ENCODE data around the gene MDH1B. TPM values are rescaled to one million over a fixed set of nuclear protein-coding genes. Genes with fewer than 3 reads are reported as not detected.

Gene MDH1B
- total RNA-seq, 1 experiment from 2014 or later = 1.9 TPM

GRCh38 chr2:206713746-206714145 lies 51.4 kb downstream of the MDH1B start (continued):
- TF ChIP-seq AFF4 (CRISPR knock-in tag; IDR thresholded peaks at IDR 0.05; ENCODE audit: borderline replicate concordance) (no peak), ZNF425 (CRISPR knock-in tag; conservative IDR thresholded peaks at IDR 0.05) (no peak)

GRCh38 chr2:206708286-206708685 lies 56.8 kb downstream of the MDH1B start:
- Mint-ChIP-seq H3K27me3 (ENCODE audit: low read depth) (no peaks in the 10 kb centered on the region), H3K27ac (no peak overlapping the region), H3K9me3 (no peaks in the 10 kb centered on the region), H3K4me3 (no peak overlapping the region), H3K36me3 (no peaks in the 10 kb centered on the region), H3K4me1 (peaks cover 4% of the 10 kb centered on the region)
- DNase-seq (ENCODE audit: low spot score) = no peak
- no peak for ATAC-seq
- CTCF ChIA-PET = no interaction called here
- TF ChIP-seq ZNF138 (CRISPR knock-in tag; conservative IDR thresholded peaks at IDR 0.05) (no peak), FOXP1 (CRISPR knock-in tag; IDR thresholded peaks at IDR 0.05; ENCODE audit: borderline replicate concordance) (no peak), SMAD4 (CRISPR knock-in tag; IDR thresholded peaks at IDR 0.05) (no peak), USF1 (CRISPR knock-in tag; IDR thresholded peaks at IDR 0.05) (no peak), MYBL2 (CRISPR knock-in tag; IDR thresholded peaks at IDR 0.05) (no peak), ZBTB21 (CRISPR knock-in tag; IDR thresholded peaks at IDR 0.05; ENCODE audit: borderline replicate concordance) (no peak), ZNF121 (CRISPR knock-in tag; IDR thresholded peaks at IDR 0.05) (no peak), PRDM15 (CRISPR knock-in tag; IDR thresholded peaks at IDR 0.05) (no peak), ZNF512 (CRISPR knock-in tag; IDR thresholded peaks at IDR 0.05; ENCODE audit: borderline replicate concordance) (no peak), SP1 (CRISPR knock-in tag; conservative IDR thresholded peaks at IDR 0.05) (no peak), HMGXB4 (CRISPR knock-in tag; IDR thresholded peaks at IDR 0.05) (no peak), GTF2I (CRISPR knock-in tag; conservative IDR thresholded peaks at IDR 0.05) (no peak), JAZF1 (CRISPR knock-in tag; IDR thresholded peaks at IDR 0.05) (no peak), ELF4 (CRISPR knock-in tag; IDR thresholded peaks at IDR 0.05; ENCODE audit: low read depth) (no peak)
- POLR2A ChIA-PET = no interaction called here
